Stimulated activated CD8-positive, alpha-beta memory T cell treated with anti-CD3 and anti-CD28 coated beads, Interleukin-4, amount 100 ng/mL, for 1 hour (primary cell): ENCODE measurements around the gene ANGEL2.
"Not testable (repeated sequence)": the region's sequence is repeated elsewhere in the genome, so short reads cannot be mapped to it uniquely, and the experiment has no call there.

ENCODE experiments used
- DNase-seq, 2 donors: peaks; one replicate each; pipeline ENCODE4 v3.0.0-alpha.2; 2020; ENCODE audit warnings: low read depth in 2 of 2, low spot score in 1 of 2

The ANGEL2 gene

GRCh38 chr1:213020016-213020415 is 4.3 kb upstream of the ANGEL2 start:
- no peak for DNase-seq

GRCh38 chr1:213019450-213019849 is 3.8 kb upstream of the ANGEL2 start:
- no peak for DNase-seq

- DNase-seq = no peak
Observed at GRCh38 chr1:213017447-213018273, 2.0 kb upstream of the ANGEL2 start.

DNA sequence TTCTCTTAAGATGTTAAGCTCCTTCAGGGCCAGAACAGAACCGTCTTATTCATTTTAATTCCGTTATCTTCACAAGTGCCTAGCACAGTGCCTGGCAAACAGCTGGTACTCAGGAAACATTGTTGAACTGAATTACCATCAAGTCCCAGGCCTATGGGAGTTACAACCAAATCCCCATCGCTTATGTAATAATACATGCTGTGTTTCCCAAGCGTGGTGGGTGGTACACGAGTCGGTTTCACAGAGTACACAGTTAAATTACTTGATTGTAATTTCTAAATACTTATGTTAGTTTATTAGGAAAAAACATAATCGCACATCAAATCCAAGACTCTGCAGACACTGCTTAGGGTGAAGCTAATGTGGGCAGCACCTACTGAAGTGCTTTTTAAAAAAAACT is 1.0 kb downstream of the ANGEL2 start:
- no peak for DNase-seq

- DNase-seq = no peak
Observed at GRCh38 chr1:213008564-213008963, 7.1 kb downstream of the ANGEL2 start.

- DNase-seq = no peak
Observed at GRCh38 chr1:213003256-213003655, 12.4 kb downstream of the ANGEL2 start.

- DNase-seq = no peak
Observed at GRCh38 chr1:212994926-212995325, 20.7 kb downstream of the ANGEL2 start.

GRCh38 chr1:212993960-212994359 is 21.7 kb downstream of the ANGEL2 start:
- DNase-seq = not testable (repeated sequence)

- no peak for DNase-seq
Observed at GRCh38 chr1:212990276-212990675, 25.4 kb downstream of the ANGEL2 start.

GRCh38 chr1:212987702-212988322 is 27.9 kb downstream of the ANGEL2 start:
- DNase-seq = no peak

DNA sequence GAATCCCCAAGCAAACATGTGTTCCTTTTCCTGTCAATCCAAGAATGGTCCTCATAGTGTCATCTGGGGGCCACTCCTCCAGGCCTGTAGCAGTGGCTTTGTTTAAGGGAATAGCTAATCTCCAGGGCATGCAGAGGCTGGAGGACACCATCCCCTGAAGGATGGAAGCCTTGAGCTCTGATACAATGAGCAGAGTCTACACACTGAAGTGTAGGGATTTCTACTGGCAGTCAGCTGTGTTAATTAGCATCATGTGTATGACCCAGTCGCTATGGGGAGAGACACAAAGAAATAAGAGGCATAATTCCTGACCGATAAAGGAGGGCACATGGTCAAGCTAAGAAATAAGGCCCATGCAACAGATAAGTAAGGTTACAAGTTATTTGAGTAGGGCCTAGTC is 29.1 kb downstream of the ANGEL2 start:
- DNase-seq = no peak

DNA sequence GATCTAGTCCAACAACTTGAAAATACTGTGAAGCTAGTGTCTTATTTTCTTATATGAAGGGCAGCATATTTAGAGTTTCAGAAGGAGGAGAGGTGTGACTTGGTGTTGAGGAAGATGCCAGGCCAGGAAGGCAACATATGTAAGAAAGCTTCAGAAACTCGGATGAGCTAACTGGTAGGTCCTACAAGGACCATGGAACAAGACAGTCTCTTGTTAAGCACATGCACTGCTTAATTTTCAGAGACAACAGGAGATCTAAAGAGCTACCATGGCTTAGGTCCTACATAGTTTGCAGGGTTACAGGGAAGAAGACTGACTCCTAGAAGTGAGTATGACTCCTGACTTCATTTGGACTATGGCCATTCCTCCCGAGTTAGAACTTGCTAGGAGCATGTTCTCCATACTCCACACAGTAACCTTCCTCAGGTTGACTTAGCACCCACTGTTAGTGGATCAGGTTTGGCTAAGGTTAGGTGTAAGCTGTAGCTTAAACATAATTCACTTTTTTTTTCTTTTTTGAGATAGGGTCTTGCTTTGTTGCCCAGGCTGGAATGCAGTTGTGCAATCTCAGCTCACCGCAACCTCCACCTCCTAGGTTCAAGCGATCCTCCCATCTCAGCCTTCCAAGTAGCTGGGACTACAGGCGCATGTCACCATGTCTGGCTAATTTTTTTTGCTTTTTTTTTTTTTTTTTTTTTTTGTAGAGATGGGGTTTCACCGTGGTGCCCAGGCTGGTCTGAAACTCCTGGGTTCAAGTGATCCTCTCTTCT is 31.0 kb downstream of the ANGEL2 start:
- DNase-seq = no peak

GRCh38 chr1:212983482-212983881 is 32.2 kb downstream of the ANGEL2 start:
- no peak for DNase-seq

DNA sequence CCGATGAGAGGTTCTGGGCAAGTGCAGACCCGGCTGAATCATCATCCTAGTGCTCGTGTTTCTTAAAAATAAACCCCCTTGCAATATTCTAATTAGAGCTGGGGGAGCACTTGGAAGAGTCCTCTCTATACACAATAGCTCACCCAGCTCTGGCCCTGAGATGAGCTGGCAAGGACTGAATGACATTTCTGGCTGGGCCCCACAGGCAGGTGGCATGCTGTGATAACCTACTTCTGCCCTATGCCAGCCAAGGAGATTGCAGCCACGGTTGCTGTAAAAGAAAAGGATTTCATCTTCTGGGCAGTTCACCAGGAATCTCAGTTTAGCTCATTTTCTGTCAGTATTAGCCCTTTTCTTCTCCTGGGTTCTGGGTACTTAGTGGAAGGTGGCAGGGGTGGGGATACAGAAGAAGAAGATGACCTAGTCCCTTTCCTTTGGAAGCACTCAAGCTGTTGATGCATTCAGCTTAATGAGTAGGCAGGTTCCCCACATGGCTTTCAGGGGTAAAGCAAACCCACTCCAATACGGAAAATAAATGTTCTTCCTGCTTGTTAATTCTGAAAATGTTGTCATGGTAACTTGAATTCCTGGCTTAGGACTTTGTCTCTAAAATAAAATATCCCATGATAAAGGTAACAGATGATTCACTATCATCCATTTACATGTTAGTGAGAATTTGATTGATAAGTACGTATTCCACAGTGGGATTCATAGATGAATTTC is 33.1 kb downstream of the ANGEL2 start:
- no peak for DNase-seq

DNA sequence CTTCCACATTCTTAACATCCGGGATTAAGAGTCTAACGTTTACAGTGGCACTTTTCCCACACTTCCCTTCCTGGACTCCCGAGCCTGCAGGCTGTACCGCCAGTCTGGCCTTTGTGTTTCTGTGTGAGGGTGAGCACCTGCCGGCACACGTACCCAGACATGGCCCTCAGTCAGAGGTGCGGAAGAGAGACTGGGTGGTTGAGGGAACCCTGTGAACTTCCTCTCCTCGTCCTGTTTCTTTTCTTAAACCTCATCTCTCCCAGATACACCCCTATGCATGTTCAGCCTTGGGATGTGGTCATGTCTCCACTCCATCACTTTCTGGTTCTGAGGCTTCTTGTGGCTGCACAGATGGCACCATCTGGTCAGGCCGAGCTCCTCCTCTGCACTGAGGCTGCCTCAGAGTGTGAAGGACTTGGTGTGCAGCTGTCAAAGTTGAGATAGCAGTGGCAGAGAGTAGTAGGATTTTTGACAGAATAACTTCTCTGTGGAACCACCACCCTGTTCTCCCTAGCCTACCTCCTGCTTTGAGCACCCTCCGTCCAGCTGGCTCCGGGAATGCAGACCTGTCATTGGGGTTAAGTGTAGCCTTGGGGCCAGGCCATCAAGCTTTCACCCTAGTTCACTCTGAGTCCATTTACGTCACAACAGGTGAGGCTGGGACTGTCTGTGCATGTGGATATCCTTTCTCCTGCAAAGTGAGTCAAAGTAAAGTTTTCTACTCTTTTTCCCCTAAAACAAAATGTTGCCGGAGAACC is 33.9 kb downstream of the ANGEL2 start:
- no peak for DNase-seq

- no peak for DNase-seq
Observed at GRCh38 chr1:212981025-212981495, 34.6 kb downstream of the ANGEL2 start.

- DNase-seq = no peak
Observed at GRCh38 chr1:212980123-212980785, 35.4 kb downstream of the ANGEL2 start.

- no peak for DNase-seq
Observed at GRCh38 chr1:212979340-212980122, 36.1 kb downstream of the ANGEL2 start.
